ENCODE data around the gene CYP2E1. TPM values are rescaled to one million over a fixed set of nuclear protein-coding genes. Genes with fewer than 3 reads are reported as not detected.

The CYP2E1 gene
- total RNA-seq, 4 donors from 2014 or later: 0.83 to 0.98 (median 0.87) TPM

DNA sequence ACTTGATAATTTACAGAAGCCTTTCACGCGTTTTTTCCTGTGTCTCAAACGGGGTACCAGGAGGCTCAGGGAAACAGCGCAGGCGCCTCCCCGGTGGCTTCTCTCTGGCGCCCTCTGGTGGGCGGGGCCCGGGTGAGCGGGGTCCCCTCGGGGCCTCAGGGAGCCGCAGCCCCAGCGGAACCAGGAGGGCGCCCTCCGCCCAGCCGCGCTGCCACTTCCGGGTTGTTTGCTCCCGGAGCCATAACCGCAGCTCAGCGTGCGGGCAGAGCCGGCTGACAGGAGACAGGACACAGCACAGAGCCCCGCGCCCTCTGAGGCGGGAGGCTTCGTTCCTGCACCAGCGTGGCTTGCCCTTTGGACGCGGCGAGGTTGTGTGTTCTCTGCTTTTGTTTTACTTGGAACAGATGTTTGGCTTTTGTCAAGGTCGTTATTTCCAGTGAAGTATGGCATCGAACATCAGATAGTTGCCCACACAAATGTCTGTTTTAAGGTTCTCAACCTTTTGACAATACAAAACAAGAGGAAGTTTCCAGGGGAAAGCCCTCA lies 6.9 kb upstream of the CYP2E1 start:
- 12% methylated on average over 10 of the region's 33 CpGs for WGBS
- peak overlapping the region in 1 of 4 donors; percentile 30 for H3K27ac ChIP-seq (replicated peaks in 1 of 4)
- H3K9me3 ChIP-seq: peaks cover 0 to 23% (median 15%) of the 10 kb centered on the region in 4 donors
- TF ChIP-seq, protein P1, sequence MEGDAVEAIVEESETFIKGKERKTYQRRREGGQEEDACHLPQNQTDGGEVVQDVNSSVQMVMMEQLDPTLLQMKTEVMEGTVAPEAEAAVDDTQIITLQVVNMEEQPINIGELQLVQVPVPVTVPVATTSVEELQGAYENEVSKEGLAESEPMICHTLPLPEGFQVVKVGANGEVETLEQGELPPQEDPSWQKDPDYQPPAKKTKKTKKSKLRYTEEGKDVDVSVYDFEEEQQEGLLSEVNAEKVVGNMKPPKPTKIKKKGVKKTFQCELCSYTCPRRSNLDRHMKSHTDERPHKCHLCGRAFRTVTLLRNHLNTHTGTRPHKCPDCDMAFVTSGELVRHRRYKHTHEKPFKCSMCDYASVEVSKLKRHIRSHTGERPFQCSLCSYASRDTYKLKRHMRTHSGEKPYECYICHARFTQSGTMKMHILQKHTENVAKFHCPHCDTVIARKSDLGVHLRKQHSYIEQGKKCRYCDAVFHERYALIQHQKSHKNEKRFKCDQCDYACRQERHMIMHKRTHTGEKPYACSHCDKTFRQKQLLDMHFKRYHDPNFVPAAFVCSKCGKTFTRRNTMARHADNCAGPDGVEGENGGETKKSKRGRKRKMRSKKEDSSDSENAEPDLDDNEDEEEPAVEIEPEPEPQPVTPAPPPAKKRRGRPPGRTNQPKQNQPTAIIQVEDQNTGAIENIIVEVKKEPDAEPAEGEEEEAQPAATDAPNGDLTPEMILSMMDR (IDR thresholded peaks at IDR 0.05): peak; percentile 84 to 94 (median 86)
- TF ChIP-seq POLR2AphosphoS5 (IDR thresholded peaks at IDR 0.05): peak in 1 of 2 donors; percentile 49
- TF ChIP-seq POLR2A (IDR thresholded peaks at IDR 0.05; ENCODE audit: low read depth): no peak
- H3K4me3 ChIP-seq: peak overlapping the region; percentile 42 to 60 (median 51)
- intact Hi-C loops (cut with DNase I): loop anchor here (5.0 kb wide), 1 partner anchor 193 kb away; no protein-coding TSS in a partner anchor
- H3K27me3 ChIP-seq: no peaks in the 10 kb centered on the region
- peak; percentile 92 for DNase-seq (ENCODE audit: extremely low spot score)
- peaks cover 0 to 14% (median 11%) of the 10 kb centered on the region in 4 donors for H3K4me1 ChIP-seq
- no peaks in the 10 kb centered on the region for H3K36me3 ChIP-seq

DNA sequence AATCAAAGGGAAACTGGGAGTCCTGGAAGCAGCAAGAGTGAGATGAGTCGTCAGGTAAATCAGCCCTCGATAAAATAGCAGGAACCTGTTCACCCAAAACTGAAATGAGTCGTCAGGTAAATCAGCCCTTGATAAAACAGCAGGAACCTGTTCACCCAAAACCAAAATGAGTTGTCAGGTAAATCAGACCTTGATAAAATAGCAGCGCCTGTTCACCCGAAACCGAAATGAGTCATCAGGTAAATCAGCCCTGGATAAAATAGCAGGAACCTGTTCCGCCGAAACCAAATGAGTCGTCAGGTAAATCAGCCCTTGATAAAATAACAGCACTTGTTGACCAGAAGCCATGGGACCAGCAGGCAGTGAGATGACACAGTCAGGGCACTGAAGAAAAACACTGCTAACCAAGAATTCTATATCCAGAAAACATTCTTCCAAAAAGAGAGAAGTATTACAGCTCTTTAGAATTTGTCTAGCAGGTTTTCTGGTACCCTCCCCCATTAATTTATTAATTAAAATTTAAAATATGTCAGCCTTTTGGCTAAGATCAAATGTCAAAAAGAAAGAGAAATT lies 3.4 kb upstream of the CYP2E1 start:
- intact Hi-C loops (cut with DNase I): loop anchor here (5.0 kb wide), 1 partner anchor 196 kb away; no protein-coding TSS in a partner anchor
- no peak for DNase-seq (ENCODE audit: extremely low spot score)
- Histone ChIP-seq H3K27me3 (peaks cover 0 to 28% (median 6%) of the 10 kb centered on the region in 4 donors), H3K9me3 (peaks cover 0 to 23% (median 15%) of the 10 kb centered on the region in 4 donors), H3K4me3 (no peak overlapping the region), H3K36me3 (no peaks in the 10 kb centered on the region), H3K27ac (replicated peaks in 1 of 4) (no peak overlapping the region), H3K4me1 (peaks cover 5 to 29% (median 24%) of the 10 kb centered on the region in 4 donors)
- TF ChIP-seq EP300 (IDR thresholded peaks at IDR 0.05) (no peak), POLR2A (IDR thresholded peaks at IDR 0.05; ENCODE audit: low read depth) (no peak), POLR2AphosphoS5 (IDR thresholded peaks at IDR 0.05) (no peak)
- TF ChIP-seq, protein P1 (IDR thresholded peaks at IDR 0.05): no peak
- 89% methylated on average over 9 of the region's 9 CpGs for WGBS

DNA sequence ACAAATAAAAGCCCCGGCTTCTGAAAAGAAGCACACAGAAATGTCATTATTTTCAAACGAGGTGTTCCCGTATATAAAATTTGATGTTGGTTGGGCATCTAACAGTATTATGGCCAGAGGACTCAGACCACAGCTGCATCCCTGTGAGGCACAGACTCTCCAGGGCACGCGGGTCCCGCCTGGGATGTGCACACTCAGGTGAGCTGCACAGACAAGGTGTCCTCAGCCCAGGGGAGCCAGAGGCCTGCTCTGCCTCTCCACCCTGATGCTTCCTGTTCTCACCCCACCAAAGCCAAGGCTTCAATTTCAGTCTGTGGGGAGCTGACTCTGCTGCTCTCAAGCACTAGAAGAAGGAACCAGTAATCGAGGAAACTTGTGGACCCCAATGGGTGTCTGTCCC lies 1.7 kb upstream of the CYP2E1 start:
- H3K4me3 ChIP-seq: no peak overlapping the region
- peaks cover 5 to 30% (median 27%) of the 10 kb centered on the region in 4 donors for H3K4me1 ChIP-seq
- no peak for TF ChIP-seq EP300 (IDR thresholded peaks at IDR 0.05)
- TF ChIP-seq, protein P1 (IDR thresholded peaks at IDR 0.05): no peak
- no peak for TF ChIP-seq POLR2AphosphoS5 (IDR thresholded peaks at IDR 0.05)
- TF ChIP-seq POLR2A (IDR thresholded peaks at IDR 0.05; ENCODE audit: low read depth): no peak
- no peak for DNase-seq (ENCODE audit: extremely low spot score)
- WGBS: 92% methylated on average over 7 of the region's 7 CpGs
- intact Hi-C loops (cut with DNase I): no loop called here
- H3K27ac ChIP-seq (replicated peaks in 1 of 4): no peak overlapping the region
- peaks cover 0 to 45% (median 14%) of the 10 kb centered on the region in 4 donors for H3K27me3 ChIP-seq
- H3K36me3 ChIP-seq: no peaks in the 10 kb centered on the region
- peaks cover 0 to 23% (median 15%) of the 10 kb centered on the region in 4 donors for H3K9me3 ChIP-seq

DNA sequence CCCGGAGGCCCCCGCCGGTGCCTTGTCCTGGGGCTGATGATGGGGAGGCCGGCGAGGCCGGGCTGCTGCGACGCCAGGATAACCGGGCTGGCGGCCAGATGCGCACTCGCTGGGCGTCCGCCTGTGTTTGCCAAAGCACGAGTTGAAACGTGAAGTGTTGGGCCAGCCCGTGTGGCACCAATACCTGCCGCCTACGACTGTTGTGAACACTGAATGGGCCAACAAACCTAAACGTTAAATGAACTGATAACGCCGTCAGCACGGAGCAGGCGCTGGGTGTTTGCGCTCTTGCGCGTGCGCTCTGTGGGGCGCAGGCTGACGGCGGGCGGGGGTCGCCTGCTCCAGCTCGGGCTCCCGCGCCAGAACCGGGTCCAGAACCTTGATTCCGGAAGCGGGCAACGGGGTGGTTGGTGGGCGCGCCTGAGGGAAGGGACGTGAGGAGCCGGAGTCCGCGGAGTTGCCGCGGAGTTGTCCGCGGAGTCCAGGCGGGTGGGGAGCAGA lies 658 bp downstream of the CYP2E1 start:
- no peak for DNase-seq (ENCODE audit: extremely low spot score)
- peaks cover 0 to 21% (median 15%) of the 10 kb centered on the region in 4 donors for H3K9me3 ChIP-seq
- intact Hi-C loops (cut with DNase I): no loop called here
- H3K36me3 ChIP-seq: peaks cover 0 to 3% (median under 1%) of the 10 kb centered on the region in 4 donors
- H3K27me3 ChIP-seq: peaks cover 0 to 50% (median 14%) of the 10 kb centered on the region in 4 donors
- TF ChIP-seq, protein P1 (IDR thresholded peaks at IDR 0.05): no peak
- no peak for TF ChIP-seq EP300 (IDR thresholded peaks at IDR 0.05)
- no peak for TF ChIP-seq POLR2AphosphoS5 (IDR thresholded peaks at IDR 0.05)
- TF ChIP-seq POLR2A (IDR thresholded peaks at IDR 0.05; ENCODE audit: low read depth): no peak
- H3K4me3 ChIP-seq: peak overlapping the region; percentile 22 to 46 (median 34)
- H3K27ac ChIP-seq (replicated peaks in 1 of 4): no peak overlapping the region
- H3K4me1 ChIP-seq: peaks cover 5 to 27% (median 24%) of the 10 kb centered on the region in 4 donors
- 8% methylated on average over 39 of the region's 51 CpGs for WGBS
